Endothelial cell of umbilical vein (primary cell): Measurements from ENCODE around the gene SERPINB5. TPM values are rescaled to one million over a fixed set of nuclear protein-coding genes. Genes with fewer than 3 reads are reported as not detected.

ENCODE experiments used
- BruUV-seq: library from RNA; stranded (reverse); fragments of 400-500 nt; replicated peaks from 2 replicates; lab custom pipeline; 2021; lab: Mats Ljungman, UMichigan
- CTCF ChIA-PET: fragments of 300-600, 350-600 bp; sonication (Branson Sonifier 250); formaldehyde crosslinking; loops from one replicate; lab custom pipeline; 2021; ENCODE audit warnings: antibody characterized with exemption, inconsistent platforms; lab: Charles Lee
- POLR2A ChIA-PET: fragments of 300-600, 350-600 bp; sonication (Branson Sonifier 250); formaldehyde crosslinking; loops from one replicate; lab custom pipeline; 2021; ENCODE audit warnings: antibody characterized with exemption, inconsistent platforms; lab: Charles Lee
- DNase-seq: peaks from one replicate; pipeline ENCODE4 v3.0.0-alpha.2; 2011; ENCODE audit warnings: low read depth, low spot score
- FAIRE-seq: peaks from 2 replicates; lab custom pipeline; 2011; peaks lifted over from hg19 to GRCh38; lab: Jason Lieb, UNC
- H2AFZ ChIP-seq: 2 replicates; pipeline ENCODE4 v1.6.0; 2012; ENCODE audit warnings: low read depth, low read length, control low read depth, inconsistent platforms
- H3K27ac ChIP-seq: 2 replicates; pipeline ENCODE4 v1.5.1; 2011; ENCODE audit warnings: low read depth, mild to moderate bottlenecking, control low read depth, low read length, moderate library complexity; ENCODE audit not compliant: insufficient read depth
- H3K27me3 ChIP-seq, 2 experiments: 2 replicates each; pipeline versions ENCODE4 v1.6.0 to v1.6.1; 2011; ENCODE audit warnings: low read length in 2 of 2, mixed read lengths in 1 of 2; ENCODE audit not compliant: control insufficient read depth in 2 of 2, insufficient read depth in 2 of 2
- H3K36me3 ChIP-seq, 2 experiments: 2 replicates in 1 of 2; 3 replicates in 1 of 2; pipeline ENCODE4 v1.5.1; 2011; ENCODE audit warnings: low read length in 2 of 2, mild to moderate bottlenecking in 1 of 2, moderate library complexity in 1 of 2; ENCODE audit not compliant: control insufficient read depth in 2 of 2, insufficient read depth in 2 of 2; ENCODE audit errors: extremely low read depth in 1 of 2
- H3K4me1 ChIP-seq: 3 replicates; pipeline ENCODE4 v1.5.1; 2011; ENCODE audit warnings: mild to moderate bottlenecking, low read length; ENCODE audit not compliant: control insufficient read depth, insufficient read depth; ENCODE audit errors: extremely low read depth
- H3K4me2 ChIP-seq: 2 replicates; pipeline ENCODE4 v1.6.1; 2011; ENCODE audit warnings: low read length, control low read depth, mixed read lengths; ENCODE audit not compliant: insufficient read depth
- H3K4me3 ChIP-seq, 3 experiments: fragments of 200-600 bp in 1 of 3; sonication (generic), shearing (Covaris generic) in 1 of 3; replicated peaks in 1 of 3; 2 replicates each; pipeline ENCODE4 v1.5.1; 2011 to 2016; ENCODE audit warnings: control low read depth in 3 of 3, low read length in 3 of 3, mild to moderate bottlenecking in 2 of 3, inconsistent platforms in 1 of 3, low read depth in 1 of 3, moderate library complexity in 1 of 3; ENCODE audit not compliant: insufficient read depth in 1 of 3
- H3K79me2 ChIP-seq: 2 replicates; pipeline ENCODE4 v1.6.0; 2012; ENCODE audit warnings: low read length, inconsistent platforms; ENCODE audit not compliant: control insufficient read depth, insufficient read depth
- H3K9ac ChIP-seq: replicated peaks from 2 replicates; pipeline ENCODE3; 2011; ENCODE audit warnings: low read length, control low read depth; ENCODE audit not compliant: insufficient read depth; ENCODE audit errors: extremely low read depth
- H3K9me1 ChIP-seq: replicated peaks from 3 replicates; pipeline ENCODE4 v1.6.0; 2011; ENCODE audit warnings: mild to moderate bottlenecking, low read length; ENCODE audit not compliant: control insufficient read depth, insufficient read depth; ENCODE audit errors: extremely low read depth
- H3K9me3 ChIP-seq: replicated peaks from 2 replicates; pipeline ENCODE4 v1.5.1; 2012; ENCODE audit warnings: low read length, inconsistent platforms; ENCODE audit not compliant: control insufficient read depth, insufficient read depth
- H4K20me1 ChIP-seq: replicated peaks from 2 replicates; pipeline ENCODE3; 2011; ENCODE audit warnings: mild to moderate bottlenecking, low read length; ENCODE audit not compliant: control insufficient read depth, insufficient read depth; ENCODE audit errors: extremely low read depth
- EZH2 ChIP-seq: IDR thresholded peaks from 2 replicates; pipeline ENCODE4 v1.6.1; 2012; ENCODE audit warnings: borderline replicate concordance, low read depth, mild to moderate bottlenecking, moderate library complexity, low read length, inconsistent platforms; ENCODE audit not compliant: severe bottlenecking
- FOS ChIP-seq: IDR thresholded peaks from 2 replicates; pipeline ENCODE4 v1.6.1; 2011; ENCODE audit warnings: mild to moderate bottlenecking, low read length, moderate library complexity, borderline replicate concordance; ENCODE audit not compliant: insufficient read depth
- GATA2 ChIP-seq: IDR thresholded peaks from 2 replicates; pipeline ENCODE4 v1.7.0; 2011; ENCODE audit warnings: low read depth, mild to moderate bottlenecking, moderate library complexity, mixed read lengths, low read length; ENCODE audit not compliant: insufficient read length, insufficient read depth
- JUN ChIP-seq: IDR thresholded peaks from 2 replicates; pipeline ENCODE4 v1.6.1; 2011; ENCODE audit warnings: borderline replicate concordance, low read depth; ENCODE audit not compliant: insufficient read length, insufficient read depth
- MYC ChIP-seq: IDR thresholded peaks from one replicate; pipeline ENCODE4 v1.6.1; 2011; ENCODE audit warnings: mild to moderate bottlenecking, low read depth, low read length
- POLR2A ChIP-seq: IDR thresholded peaks from 2 replicates; pipeline ENCODE4 v1.6.1; 2012; ENCODE audit warnings: low read depth, mild to moderate bottlenecking, control low read depth, low read length
- POLR2AphosphoS5 ChIP-seq: IDR thresholded peaks from 2 replicates; pipeline ENCODE4 v1.6.1; 2012; ENCODE audit warnings: low read depth, mild to moderate bottlenecking, control low read depth, low read length, moderate library complexity; ENCODE audit not compliant: insufficient read depth
- dilution Hi-C: fragments of 300-500 bp; cut with MboI; formaldehyde crosslinking; loops from one replicate; pipeline ENCODE4 v1.15.0; 2019; ENCODE audit warnings: low sequenced_read_pairs; ENCODE audit not compliant: extremely low pct_ligation_motif_present
- intact Hi-C: fragments of 100-400 bp; cut with micrococcal nuclease; formaldehyde crosslinking; loops from one replicate; pipeline ENCODE4 v1.10.0; 2022
- polyA plus RNA-seq, 4 experiments: library from polyadenylated mRNA; depleted of rRNA in 3 of 4; stranded (reverse) in 3 of 4; unstranded in 1 of 4; fragments of >200 nt; gene quantifications; 2 replicates each; pipeline versions ENCODE4 v1.2.1 to v1.2.3, GENCODE V29; 2011 to 2012; ENCODE audit warnings: missing spikeins in 1 of 4
- total RNA-seq: library from RNA; stranded (reverse); gene quantifications from 2 replicates; pipeline ENCODE4 v1.2.3, GENCODE V29; 2021
- TF ChIP-seq, protein P1 (sequence below), 2 donors: IDR thresholded peaks; 1 replicate in 1 of 2; 2 replicates in 1 of 2; pipeline ENCODE4 v1.5.1; 2011; ENCODE audit warnings: low read length in 2 of 2, mild to moderate bottlenecking in 2 of 2, moderate library complexity in 2 of 2, control low read depth in 1 of 2, inconsistent platforms in 1 of 2, low read depth in 1 of 2; ENCODE audit not compliant: insufficient read depth in 1 of 2; ENCODE audit errors: extremely low read depth in 1 of 2
- TF ChIP-seq, protein P2 (sequence below): IDR thresholded peaks from 2 replicates; pipeline ENCODE4 v1.6.1; 2011; ENCODE audit not compliant: insufficient read depth, insufficient read length

Gene SERPINB5
- total and polyA plus RNA-seq, 2 donors (not counting 3 experiments of a cell fraction or from before 2014, with no cell fraction given) = not detected

- H3K9me1 ChIP-seq = no peaks in the 10 kb centered on the region
- TF ChIP-seq, protein P1, sequence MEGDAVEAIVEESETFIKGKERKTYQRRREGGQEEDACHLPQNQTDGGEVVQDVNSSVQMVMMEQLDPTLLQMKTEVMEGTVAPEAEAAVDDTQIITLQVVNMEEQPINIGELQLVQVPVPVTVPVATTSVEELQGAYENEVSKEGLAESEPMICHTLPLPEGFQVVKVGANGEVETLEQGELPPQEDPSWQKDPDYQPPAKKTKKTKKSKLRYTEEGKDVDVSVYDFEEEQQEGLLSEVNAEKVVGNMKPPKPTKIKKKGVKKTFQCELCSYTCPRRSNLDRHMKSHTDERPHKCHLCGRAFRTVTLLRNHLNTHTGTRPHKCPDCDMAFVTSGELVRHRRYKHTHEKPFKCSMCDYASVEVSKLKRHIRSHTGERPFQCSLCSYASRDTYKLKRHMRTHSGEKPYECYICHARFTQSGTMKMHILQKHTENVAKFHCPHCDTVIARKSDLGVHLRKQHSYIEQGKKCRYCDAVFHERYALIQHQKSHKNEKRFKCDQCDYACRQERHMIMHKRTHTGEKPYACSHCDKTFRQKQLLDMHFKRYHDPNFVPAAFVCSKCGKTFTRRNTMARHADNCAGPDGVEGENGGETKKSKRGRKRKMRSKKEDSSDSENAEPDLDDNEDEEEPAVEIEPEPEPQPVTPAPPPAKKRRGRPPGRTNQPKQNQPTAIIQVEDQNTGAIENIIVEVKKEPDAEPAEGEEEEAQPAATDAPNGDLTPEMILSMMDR (IDR thresholded peaks at IDR 0.05; ENCODE audit: extremely low read depth in 1 of 2, insufficient read depth in 1 of 2, low read depth in 1 of 2, low read length in 2 of 2) = no peak
- TF ChIP-seq EZH2 = no peak
- TF ChIP-seq POLR2AphosphoS5 = no peak
- no peak for TF ChIP-seq POLR2A
- TF ChIP-seq FOS = no peak
- TF ChIP-seq, protein P2, sequence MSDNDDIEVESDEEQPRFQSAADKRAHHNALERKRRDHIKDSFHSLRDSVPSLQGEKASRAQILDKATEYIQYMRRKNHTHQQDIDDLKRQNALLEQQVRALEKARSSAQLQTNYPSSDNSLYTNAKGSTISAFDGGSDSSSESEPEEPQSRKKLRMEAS = no peak
- TF ChIP-seq GATA2 = no peak
- TF ChIP-seq JUN = no peak
- no peak for TF ChIP-seq MYC
- H3K9me3 ChIP-seq = no peaks in the 10 kb centered on the region
- H3K79me2 ChIP-seq = no peaks in the 10 kb centered on the region
- no peaks in the 10 kb centered on the region for H3K4me1 ChIP-seq
- DNase-seq (no peak), FAIRE-seq (no peak)
- BruUV-seq = no TSS peak
- H3K4me3 ChIP-seq = no peak overlapping the region
- POLR2A ChIA-PET = no interaction called here
- no peaks in the 10 kb centered on the region for H4K20me1 ChIP-seq
- CTCF ChIA-PET = no interaction called here
- no peaks in the 10 kb centered on the region for H3K36me3 ChIP-seq
- H3K27me3 ChIP-seq = peaks cover 0 to 2% of the 10 kb centered on the region in 2 experiments
- H3K27ac ChIP-seq = no peak overlapping the region
- no peak overlapping the region for H3K9ac ChIP-seq
- intact Hi-C loops = no loop called here
- no peak overlapping the region for H3K4me2 ChIP-seq
- dilution Hi-C loops = no loop called here
- H2AFZ ChIP-seq = no peak overlapping the region
These were observed 31.7 kb upstream of the SERPINB5 start for GRCh38 chr18:63445037-63445436.
